ENCODE data around the gene PLRG1.

DNA sequence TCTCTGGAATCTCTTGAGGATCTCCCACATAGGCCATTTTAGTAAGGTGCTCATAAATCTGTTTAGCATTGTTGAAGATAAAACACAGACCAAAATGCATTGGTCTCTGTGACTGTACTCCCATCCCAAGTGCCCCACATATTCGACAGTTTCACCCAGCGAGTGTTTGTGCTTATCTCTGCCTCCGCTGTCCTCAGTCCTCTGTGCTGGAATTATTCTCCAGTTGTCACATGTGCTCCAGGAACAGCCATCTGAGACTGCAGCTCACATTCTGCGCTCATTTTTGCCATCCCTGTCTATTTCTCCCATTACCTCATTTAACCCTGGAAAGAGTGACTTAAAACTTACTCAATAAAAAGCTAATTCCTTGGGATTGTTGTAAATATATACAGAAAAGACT is 31.0 kb downstream of the PLRG1 start:
- TF ChIP-seq POLR2A (IDR thresholded peaks at IDR 0.05): no peak
- TF ChIP-seq, protein P1, sequence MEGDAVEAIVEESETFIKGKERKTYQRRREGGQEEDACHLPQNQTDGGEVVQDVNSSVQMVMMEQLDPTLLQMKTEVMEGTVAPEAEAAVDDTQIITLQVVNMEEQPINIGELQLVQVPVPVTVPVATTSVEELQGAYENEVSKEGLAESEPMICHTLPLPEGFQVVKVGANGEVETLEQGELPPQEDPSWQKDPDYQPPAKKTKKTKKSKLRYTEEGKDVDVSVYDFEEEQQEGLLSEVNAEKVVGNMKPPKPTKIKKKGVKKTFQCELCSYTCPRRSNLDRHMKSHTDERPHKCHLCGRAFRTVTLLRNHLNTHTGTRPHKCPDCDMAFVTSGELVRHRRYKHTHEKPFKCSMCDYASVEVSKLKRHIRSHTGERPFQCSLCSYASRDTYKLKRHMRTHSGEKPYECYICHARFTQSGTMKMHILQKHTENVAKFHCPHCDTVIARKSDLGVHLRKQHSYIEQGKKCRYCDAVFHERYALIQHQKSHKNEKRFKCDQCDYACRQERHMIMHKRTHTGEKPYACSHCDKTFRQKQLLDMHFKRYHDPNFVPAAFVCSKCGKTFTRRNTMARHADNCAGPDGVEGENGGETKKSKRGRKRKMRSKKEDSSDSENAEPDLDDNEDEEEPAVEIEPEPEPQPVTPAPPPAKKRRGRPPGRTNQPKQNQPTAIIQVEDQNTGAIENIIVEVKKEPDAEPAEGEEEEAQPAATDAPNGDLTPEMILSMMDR (IDR thresholded peaks at IDR 0.05): no peak
